NCI-H345 (cell line): Measurements from ENCODE around the gene MFSD2B.
"Not testable (repeated sequence)": the region's sequence is repeated elsewhere in the genome, so short reads cannot be mapped to it uniquely, and the experiment has no call there.

Experiments used
- DNase-seq: peaks from one replicate; lab custom pipeline; 2025; lab: John Stamatoyannopoulos, UW

The MFSD2B gene

GRCh38 chr2:24018241-24018640, 8.4 kb downstream of the MFSD2B start:
- no peak for DNase-seq

DNA sequence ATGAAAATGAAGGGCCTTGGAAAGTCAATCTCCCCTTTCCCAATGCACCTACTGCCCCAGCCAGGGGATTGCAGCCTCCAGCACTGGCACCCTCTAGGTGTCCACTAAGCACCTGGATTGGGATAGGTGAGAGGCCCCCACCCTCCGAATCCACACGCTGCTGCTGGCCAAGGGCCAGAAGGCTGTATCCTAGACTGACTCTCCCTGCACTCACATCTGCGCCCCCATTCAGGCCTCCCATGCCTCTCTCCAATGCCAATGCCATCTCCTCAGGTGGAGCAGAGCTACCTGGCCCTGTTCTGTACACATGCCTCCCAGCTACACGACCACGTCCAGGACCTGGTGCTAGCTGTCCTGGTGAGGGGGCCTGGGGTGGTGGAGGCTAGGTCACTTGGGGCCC, 9.8 kb downstream of the MFSD2B start:
- no peak for DNase-seq

GRCh38 chr2:24020244-24020643, 10.4 kb downstream of the MFSD2B start:
- no peak for DNase-seq

GRCh38 chr2:24021122-24021998, 11.5 kb downstream of the MFSD2B start:
- no peak for DNase-seq

DNA sequence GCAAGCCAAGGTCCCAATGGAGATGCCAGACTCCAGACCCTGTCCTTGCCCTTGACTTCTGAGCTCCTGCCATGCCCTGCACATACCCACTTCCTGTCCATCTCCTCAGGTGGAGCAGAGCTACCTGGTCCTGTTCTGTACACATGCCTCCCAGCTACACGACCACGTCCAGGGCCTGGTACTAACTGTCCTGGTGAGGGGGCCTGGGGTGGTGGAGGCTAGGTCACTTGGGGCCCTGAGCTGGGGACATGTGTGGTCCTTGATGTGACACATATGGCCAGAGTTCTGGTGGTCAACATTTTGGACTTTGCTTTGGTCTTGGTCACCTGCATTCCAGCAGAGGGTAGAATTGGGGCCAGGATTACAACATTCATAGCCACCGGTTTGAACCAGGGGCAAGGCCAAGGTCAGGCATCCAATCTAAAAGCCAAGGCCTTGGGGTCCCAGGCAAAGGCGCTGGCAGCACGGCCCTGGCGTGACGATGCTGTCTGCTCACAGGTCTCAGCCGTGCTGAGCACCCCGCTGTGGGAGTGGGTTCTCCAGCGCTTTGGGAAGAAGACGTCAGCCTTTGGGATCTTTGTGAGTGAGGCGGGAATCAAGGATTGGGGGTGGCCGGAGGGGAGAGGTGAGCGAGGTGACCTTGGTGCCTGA, 12.6 kb downstream of the MFSD2B start:
- no peak for DNase-seq

DNA sequence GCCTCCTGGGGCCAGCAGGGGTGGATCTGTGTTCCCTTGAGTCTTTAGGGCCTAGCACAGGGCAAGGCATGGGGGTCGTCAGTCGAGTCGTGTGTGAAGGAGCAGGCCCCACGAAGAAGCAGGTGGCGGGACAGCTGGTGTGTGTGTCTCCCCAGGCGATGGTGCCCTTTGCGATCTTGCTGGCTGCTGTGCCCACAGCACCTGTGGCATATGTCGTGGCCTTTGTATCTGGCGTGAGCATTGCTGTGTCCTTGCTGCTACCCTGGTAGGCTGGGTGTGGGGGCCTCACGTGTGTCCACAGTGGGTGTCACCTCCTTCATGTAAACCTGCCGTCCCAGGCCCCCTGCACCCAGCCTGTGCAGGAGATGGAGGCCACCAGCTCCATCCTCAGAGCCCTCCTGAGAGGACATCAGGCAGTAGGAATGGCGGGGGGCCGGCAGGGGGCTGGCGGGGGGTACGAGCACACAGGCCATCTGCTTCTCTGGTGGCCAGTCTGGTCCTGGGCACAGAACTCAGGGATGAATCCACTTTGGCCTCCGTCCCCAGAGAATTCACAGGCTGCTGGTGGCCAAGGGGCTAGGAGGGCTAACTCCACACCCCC, 13.2 kb downstream of the MFSD2B start:
- DNase-seq = no peak

- DNase-seq = no peak
These were observed 14.1 kb downstream of the MFSD2B start for GRCh38 chr2:24024018-24024417.

- DNase-seq = no peak
These were observed 15.2 kb downstream of the MFSD2B start for GRCh38 chr2:24024996-24025663.

- no peak for DNase-seq
These were observed 16.3 kb downstream of the MFSD2B start for GRCh38 chr2:24026233-24026632.

GRCh38 chr2:24038786-24039499, 29.1 kb downstream of the MFSD2B start:
- DNase-seq = no peak

DNA sequence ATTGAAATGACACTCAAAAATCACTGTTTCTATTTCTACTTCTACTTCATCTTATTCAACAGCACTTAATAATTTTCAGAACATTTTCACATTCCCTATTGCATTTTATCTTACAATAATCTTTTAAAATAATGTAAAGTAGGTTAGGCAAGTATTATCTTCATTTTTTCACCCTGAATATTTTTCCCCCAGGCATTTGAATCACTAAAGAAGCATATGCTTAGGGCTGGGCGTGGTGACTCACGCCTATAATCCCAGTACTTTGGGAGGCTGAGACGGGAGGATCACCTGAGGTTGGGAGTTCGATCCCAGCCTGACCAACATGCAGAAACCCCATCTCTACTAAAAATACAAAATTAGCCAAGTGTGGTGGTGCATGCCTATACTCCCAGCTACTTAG, 30.6 kb downstream of the MFSD2B start:
- DNase-seq = no peak

GRCh38 chr2:24043133-24043532, 33.2 kb downstream of the MFSD2B start:
- not testable (repeated sequence) for DNase-seq

- DNase-seq = no peak
These were observed 35.9 kb downstream of the MFSD2B start for GRCh38 chr2:24045511-24046508.

GRCh38 chr2:24046599-24046929, 36.7 kb downstream of the MFSD2B start:
- DNase-seq = no peak

DNA sequence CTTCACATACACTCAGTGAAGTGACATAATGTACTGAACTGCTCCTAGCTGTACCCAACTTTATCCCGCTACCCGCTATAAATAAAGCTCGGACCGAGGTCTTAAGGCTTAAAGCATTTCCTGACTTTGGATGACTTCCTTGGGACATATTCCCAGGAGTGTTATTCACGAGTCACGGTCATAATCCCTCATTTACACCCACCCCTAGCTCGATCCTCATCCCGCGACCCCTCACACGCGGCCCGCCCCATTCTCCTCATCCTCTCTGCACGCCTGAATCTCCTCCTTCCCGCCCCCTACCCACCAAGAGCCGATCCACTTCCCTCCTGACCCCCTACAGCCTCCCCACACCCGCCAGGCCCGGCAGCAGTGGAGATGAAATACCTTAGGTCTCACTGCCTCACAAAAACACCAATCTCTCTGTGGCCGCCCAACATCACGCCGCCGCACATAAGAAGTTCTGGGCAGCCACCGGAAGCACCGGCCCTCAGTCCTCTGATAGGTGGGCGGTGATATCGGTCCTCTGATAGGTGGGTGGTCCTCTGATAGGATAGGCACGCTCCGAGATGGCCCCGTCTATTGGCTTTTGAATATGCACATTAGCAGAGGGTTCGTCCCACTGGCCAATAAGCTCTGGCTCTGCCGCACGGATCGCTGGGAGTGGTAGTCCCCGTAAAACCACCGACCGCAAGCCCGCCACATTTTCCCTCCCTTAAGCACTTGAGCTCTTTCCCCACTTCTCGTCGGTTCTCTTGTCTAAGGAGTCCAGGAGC, 37.2 kb downstream of the MFSD2B start, which contains the start of gene WDCP:
Gene WDCP, minus strand, starts transcription at position 462 of the 773 bp plus-strand sequence. CDS start 7,897 bp downstream, outside the sequence.
- peak; percentile 100 for DNase-seq

- no peak for DNase-seq
These were observed 37.8 kb downstream of the MFSD2B start for GRCh38 chr2:24047703-24048033.

DNA sequence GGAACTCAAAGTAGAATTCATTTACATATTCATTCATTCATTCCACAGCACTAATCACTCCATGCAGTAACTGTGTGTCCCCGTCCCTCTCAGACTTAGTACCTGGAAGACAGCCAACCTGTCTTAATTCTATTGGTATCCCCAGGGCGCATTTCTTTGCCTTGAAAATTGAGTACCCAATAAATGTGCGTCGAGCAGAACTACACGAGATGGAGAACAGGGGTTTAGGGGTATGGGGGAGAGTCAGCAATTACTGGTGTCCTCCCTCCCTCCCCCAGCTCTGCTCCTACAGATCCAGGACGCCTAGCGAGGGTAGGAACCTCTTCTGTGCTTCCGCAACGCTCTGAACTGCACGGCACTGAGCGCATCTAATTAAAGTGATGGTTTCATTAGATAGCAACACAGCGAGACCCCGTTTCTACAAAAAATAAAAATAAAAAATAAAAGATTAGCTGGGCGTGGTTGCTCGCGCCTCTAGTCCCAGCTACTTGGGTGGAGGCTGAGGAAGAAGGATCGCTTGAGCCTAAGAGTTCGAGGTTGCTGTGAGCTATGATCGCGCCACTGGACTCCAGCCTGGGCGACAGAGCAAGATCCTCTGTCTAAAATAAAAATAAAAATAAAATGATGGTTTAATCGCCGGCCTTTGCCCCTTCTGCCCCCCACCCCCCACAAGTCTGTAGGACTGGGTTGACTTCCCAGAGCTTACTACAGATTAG, 39.0 kb downstream of the MFSD2B start:
- DNase-seq = peak; percentile 64

- DNase-seq = peak; percentile 75
These were observed 39.7 kb downstream of the MFSD2B start, which contains the start of gene FKBP1B for GRCh38 chr2:24049485-24050021. TSS of gene FKBP1B (plus strand) at chr2:24049741. CDS start at chr2:24049850, 109 bp downstream.
